GM03348 (cell line): ENCODE measurements around the gene GEN1.

Experiments
- DNase-seq: peaks from one replicate; pipeline ENCODE4 v3.0.0; 2012; ENCODE audit warnings: low spot score

GEN1 gene

GRCh38 chr2:17827785-17828184, 73.8 kb downstream of the GEN1 start:
- DNase-seq: no peak

- DNase-seq: peak; percentile 91
Observed at GRCh38 chr2:17830053-17831034, 76.4 kb downstream of the GEN1 start.

DNA sequence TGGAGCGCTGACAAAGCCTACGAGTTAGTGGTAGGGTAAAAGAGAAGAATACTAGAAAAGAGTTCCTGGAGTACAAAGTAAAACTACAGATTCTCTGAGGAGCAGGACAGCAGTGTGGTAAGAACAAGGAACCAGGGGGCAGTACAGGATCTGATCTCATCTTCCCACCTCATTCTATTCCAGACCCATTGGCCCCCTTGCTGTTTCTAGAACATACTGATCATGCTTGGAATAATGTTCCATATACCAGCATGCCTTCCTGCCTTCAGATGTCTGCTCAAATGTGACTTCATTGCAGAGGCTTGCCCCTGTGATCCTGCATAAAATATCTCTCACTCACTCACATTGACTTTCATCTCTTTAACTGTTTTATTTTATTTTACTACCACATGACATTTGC, 81.6 kb downstream of the GEN1 start:
- no peak for DNase-seq
